ENCODE data around the gene ZNF593OS. TPM values are rescaled to one million over a fixed set of nuclear protein-coding genes. Genes with fewer than 3 reads are reported as not detected.

ZNF593OS gene
- total and polyA plus RNA-seq, 10 of the 15 experiments (the other 5 are each of a cell fraction or from before 2014, with no cell fraction given), result 0.16 to 1.7 (median 0.59) TPM; not detected in 6

GRCh38 chr1:26127235-26128163, 44.1 kb downstream of the ZNF593OS start:
- ATAC-seq (no peak), DNase-seq (ENCODE audit: low read depth, low spot score) (no peak), FAIRE-seq (no peak)
- no peaks in the 10 kb centered on the region for H3K9me3 ChIP-seq (replicated peaks; ENCODE audit: control insufficient read depth, insufficient read depth, low read length)
- BruUV-seq (replicated peaks), result no TSS peak
- RAD21 ChIA-PET (ENCODE audit: unreplicated experiment), result interaction anchor here (1.7 to 2.4 kb wide), 4 partner anchors 12 to 130 kb away, joined by 4 to 19 read pairs (median 12); partner anchors contain the start of genes PAFAH2 and PDIK1L
- SMC1A ChIA-PET (ENCODE audit: uncharacterized antibody, unreplicated experiment), result interaction anchor here (0.6 to 2.3 kb wide), 10 partner anchors 11 to 211 kb away, joined by 3 to 21 read pairs (median 7); partner anchors contain the start of gene CEP85
- TF ChIP-seq CREM (IDR thresholded peaks at IDR 0.05; ENCODE audit: low read depth) (no peak), ETV6 (conservative IDR thresholded peaks at IDR 0.05 in 1 of 2, IDR thresholded peaks at IDR 0.05 in 1 of 2; ENCODE audit: borderline replicate concordance in 1 of 2, low read depth in 1 of 2) (no peak), IKZF2 (IDR thresholded peaks at IDR 0.05) (no peak), ZNF384 (IDR thresholded peaks at IDR 0.05; ENCODE audit: borderline replicate concordance, low read depth, low read length) (no peak), ZNF592 (IDR thresholded peaks at IDR 0.05) (no peak), HDGF (IDR thresholded peaks at IDR 0.05) (no peak), CBX5 (IDR thresholded peaks at IDR 0.05; ENCODE audit: low read depth) (no peak), BCLAF1 (IDR thresholded peaks at IDR 0.05) (no peak), HSF1 (IDR thresholded peaks at IDR 0.05; ENCODE audit: low read depth, low read length) (no peak), MEF2B (IDR thresholded peaks at IDR 0.05; ENCODE audit: partially characterized antibody, poor library complexity, severe bottlenecking) (no peak), TAF1 (IDR thresholded peaks at IDR 0.05; ENCODE audit: borderline replicate concordance, low read depth, low read length) (no peak)
- H3K36me3 ChIP-seq (ENCODE audit: control insufficient read depth in 2 of 2, insufficient read depth in 2 of 2, low read length in 1 of 2), result no peaks in the 10 kb centered on the region; a peak in 1 of 4 replicates
- WGBS (ENCODE audit: insufficient coverage, insufficient replicate concordance, low lambda C conversion rate, missing lambda C conversion rate), result 61% methylated on average over 13 of the region's 13 CpGs
- no peaks in the 10 kb centered on the region for H3K79me2 ChIP-seq (ENCODE audit: control insufficient read depth, insufficient read depth, low read length)
- no peak overlapping the region for H3K4me3 ChIP-seq
- in situ Hi-C loops (cut with MboI), result no loop called here
- H3K4me1 ChIP-seq (ENCODE audit: control insufficient read depth, insufficient read depth, low read length), result peaks cover 4% of the 10 kb centered on the region; the same call in 1 of the 2 replicates
- POLR2A ChIA-PET, result interaction anchor here (0.5 to 2.0 kb wide), 4 partner anchors 16 to 182 kb away, joined by 3 to 13 read pairs (median 4); partner anchors contain the start of gene PDIK1L
- intact Hi-C loops (cut with micrococcal nuclease; ENCODE audit: unreplicated experiment), result no loop called here
- no peak overlapping the region for H3K9ac ChIP-seq (ENCODE audit: control insufficient read depth, insufficient read depth, low read length)
- no peak overlapping the region for H3K27ac ChIP-seq (ENCODE audit: control insufficient read depth, insufficient read depth)
- CTCF ChIA-PET, result interaction anchor here (0.6 to 8.3 kb wide), 13 partner anchors 16 to 606 kb away, joined by 3 to 92 read pairs (median 3); partner anchors contain the start of genes CEP85 and ZNF593
- H3K27me3 ChIP-seq (replicated peaks in 1 of 2; ENCODE audit: control insufficient read depth in 2 of 2, insufficient read depth in 2 of 2, low read length in 1 of 2), result no peaks in the 10 kb centered on the region
- H4K20me1 ChIP-seq (ENCODE audit: control insufficient read depth, insufficient read depth), result no peaks in the 10 kb centered on the region
- no peak overlapping the region for H3K4me2 ChIP-seq (ENCODE audit: control insufficient read depth, insufficient read depth)
- H2AFZ ChIP-seq (ENCODE audit: control insufficient read depth, low read depth, low read length), result no peak overlapping the region

Measured in GM12878 (cell line).